GM18505 (cell line): ENCODE results near the gene SPTBN5.

Experiments
- ATAC-seq: cut with Tn5 transposase; IDR thresholded peaks from one replicate; pipeline ENCODE4 v1.9.1; 2021; ENCODE audit not compliant: unreplicated experiment
- POLR2A ChIP-seq: IDR thresholded peaks from 4 replicates; pipeline ENCODE4 v1.6.1; 2011; ENCODE audit warnings: borderline replicate concordance; ENCODE audit not compliant: insufficient read depth, insufficient read length; ENCODE audit errors: extremely low read depth

The SPTBN5 gene

DNA sequence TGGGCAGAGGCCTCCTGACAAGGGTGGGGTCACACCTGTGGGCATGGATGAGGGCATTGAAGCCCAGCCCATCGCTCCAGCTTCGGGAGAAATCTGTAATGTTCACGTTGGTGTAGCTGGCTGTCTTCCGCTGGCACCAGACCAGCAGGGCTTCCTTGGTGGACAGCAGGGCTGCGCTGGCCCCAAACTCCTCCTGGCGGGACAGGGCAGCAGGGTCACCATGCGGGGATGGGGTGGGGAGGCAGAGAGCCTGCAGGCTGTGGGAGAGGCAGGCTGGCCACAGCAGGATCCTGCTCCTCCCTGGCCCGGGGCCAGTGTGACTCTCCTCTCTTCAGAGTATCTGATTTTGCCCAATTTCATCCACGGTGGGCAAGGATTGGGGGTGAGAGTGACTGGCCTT, 6.0 kb downstream of the SPTBN5 start:
- TF ChIP-seq POLR2A = no peak
- no peak for ATAC-seq

DNA sequence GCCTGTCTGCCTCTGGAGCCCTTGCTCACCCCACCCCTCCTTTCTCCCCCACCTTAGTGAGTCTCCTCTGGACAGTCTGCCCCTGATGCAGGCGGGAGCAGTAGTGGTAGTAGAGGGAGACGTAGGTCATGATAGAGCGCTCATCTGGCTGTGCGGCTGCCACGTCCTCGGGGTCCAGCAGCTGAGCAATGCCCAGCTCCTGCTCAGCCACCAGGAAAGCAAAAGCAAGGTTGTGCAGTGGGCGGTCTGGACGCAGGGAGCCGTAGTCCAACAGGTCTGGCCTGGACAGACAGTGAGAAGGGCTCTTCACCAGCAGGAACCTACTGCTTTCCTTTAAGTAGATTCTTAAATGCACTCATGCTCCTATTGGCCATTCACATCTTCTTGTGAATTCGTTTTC, 6.7 kb downstream of the SPTBN5 start:
- ATAC-seq = no peak
- no peak for TF ChIP-seq POLR2A

DNA sequence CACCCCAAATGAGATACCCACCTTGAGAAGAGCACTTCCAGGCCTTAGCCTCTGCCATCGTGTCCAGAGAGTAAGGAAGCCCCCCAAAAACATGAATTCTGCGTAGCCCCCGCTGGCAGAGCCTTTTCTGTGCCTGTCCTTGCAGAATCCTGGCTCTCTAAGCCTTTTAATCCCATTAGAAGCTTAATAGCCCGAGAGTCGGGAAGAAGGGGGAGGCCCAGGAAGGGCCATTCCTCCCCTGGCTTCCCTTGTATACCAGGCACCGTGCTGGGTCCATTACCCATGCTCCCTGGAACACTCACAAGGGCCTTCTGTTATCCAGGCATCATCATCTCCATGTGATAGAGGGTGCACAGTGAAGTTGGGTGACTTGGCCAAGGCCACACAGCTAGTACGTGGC, 7.1 kb downstream of the SPTBN5 start:
- ATAC-seq = no peak
- TF ChIP-seq POLR2A = no peak

DNA sequence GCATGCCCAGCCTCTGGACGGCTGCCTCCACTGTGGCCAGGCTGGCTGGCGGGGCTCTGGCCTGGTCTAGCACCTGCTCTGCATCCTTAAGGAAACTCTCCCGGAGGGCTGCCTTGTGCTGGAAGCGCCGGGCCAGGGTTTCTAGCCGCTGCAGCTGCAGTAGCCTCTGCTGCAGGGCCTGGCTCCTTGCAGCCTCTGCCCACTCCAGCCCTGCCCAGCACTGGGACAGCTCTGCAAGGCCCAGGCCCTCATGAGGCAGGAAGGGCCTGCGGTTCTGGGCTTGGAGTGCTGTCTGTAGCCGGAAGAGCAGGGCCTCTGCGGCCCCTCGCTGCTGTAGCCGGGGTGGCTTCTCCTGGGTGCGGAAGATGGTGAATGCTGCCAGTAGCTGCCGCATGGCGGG, 8.0 kb downstream of the SPTBN5 start:
- TF ChIP-seq POLR2A = no peak

DNA sequence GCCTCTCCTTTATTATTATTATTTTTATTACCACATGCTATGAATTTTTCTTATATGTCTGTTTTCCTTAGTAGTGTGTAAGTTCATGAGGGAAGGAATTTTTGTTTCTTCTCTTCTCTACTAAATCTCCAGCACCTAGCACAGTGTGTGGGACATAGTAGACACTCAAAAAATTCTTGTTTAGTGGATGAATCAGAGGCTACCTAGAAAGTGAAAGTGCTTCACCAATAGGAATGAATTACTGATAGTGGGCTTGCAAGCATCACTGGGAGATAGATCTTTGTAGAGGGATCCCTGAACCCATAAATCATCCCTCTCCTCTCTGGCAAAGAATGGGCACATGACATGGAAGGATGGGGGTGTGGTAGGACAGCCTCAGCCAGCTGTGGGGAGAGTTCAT, 8.5 kb downstream of the SPTBN5 start:
- ATAC-seq = no peak
- no peak for TF ChIP-seq POLR2A

More for the DNA sequence above, 8.0 kb downstream of the SPTBN5 start:
- ATAC-seq = no peak

DNA sequence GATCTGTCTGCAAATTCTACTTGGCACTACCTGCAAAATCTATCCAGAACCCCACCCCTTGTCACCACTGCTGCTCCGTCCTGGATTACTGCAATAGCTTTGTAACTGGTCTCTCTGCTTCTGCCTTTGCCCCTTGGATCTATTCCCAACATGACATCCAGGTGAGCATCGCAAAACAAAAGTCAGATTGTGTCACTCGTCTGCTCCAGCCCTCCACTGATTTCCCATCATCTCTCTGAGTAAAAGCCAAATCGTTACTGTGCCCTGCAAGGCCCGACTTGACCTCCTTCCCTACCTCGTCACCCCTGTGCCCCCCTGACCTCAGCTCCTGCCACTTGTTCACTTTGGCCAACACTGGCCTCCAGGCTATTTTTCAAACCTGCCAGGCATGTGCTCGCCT, 9.4 kb downstream of the SPTBN5 start:
- no peak for ATAC-seq

DNA sequence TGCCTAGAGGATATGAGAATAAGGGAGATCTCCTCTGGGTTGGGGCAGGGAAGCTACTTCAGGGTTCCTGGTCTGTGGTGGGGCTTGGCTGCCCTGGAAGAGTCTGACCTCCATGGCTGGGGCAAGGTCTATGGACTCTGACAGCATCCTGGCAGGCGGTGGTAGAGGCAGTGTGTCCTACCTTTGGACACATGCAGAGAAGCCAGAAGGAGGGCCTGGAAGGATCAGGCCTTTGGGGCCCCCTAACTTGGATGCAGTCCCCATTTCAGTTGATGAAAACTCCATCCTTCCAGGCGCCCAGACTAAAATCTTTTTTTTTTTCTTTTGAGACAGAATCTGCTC, 10.4 kb downstream of the SPTBN5 start:
- ATAC-seq = no peak
- no peak for TF ChIP-seq POLR2A

More for the DNA sequence above, 9.4 kb downstream of the SPTBN5 start:
- TF ChIP-seq POLR2A = no peak

DNA sequence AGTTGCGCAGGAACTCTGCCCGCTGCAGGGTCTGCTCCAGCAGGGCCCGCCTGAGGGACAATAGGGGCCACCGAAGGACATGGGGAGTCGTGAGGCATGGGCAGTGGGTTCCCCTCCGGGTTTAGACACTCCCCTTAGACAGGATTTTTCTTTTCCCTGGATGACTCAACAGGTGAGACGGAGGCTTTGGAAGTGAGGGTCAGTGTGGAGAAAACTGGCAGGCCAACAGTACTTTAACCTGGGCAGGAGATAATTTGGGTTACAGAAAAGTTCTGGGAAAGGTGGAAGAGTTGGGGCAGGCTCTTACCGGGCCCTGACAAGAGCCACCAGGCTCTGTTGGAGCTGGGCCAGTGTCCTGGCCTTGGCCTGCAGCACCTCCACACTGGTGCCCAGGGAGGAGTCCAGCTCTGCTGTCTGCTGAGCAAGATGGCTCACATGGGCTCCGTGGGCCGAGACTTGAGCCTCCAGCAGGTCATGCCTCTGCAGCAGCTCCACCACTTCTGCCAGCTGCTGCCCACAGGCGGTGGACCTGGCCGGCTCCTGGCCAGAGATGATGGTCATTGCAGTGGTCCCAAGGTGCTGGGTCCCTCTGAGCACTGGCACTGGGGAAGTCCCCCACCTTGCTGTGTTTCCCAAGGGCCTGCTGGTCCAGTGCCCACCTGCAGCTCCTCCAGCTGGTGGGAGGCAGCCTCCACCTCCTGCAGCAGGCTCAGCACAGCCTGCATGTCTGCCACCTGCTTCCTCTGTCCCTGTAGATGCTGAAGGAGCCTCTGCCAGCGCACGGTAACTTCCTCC, 11.0 kb downstream of the SPTBN5 start:
- ATAC-seq = no peak
- no peak for TF ChIP-seq POLR2A

DNA sequence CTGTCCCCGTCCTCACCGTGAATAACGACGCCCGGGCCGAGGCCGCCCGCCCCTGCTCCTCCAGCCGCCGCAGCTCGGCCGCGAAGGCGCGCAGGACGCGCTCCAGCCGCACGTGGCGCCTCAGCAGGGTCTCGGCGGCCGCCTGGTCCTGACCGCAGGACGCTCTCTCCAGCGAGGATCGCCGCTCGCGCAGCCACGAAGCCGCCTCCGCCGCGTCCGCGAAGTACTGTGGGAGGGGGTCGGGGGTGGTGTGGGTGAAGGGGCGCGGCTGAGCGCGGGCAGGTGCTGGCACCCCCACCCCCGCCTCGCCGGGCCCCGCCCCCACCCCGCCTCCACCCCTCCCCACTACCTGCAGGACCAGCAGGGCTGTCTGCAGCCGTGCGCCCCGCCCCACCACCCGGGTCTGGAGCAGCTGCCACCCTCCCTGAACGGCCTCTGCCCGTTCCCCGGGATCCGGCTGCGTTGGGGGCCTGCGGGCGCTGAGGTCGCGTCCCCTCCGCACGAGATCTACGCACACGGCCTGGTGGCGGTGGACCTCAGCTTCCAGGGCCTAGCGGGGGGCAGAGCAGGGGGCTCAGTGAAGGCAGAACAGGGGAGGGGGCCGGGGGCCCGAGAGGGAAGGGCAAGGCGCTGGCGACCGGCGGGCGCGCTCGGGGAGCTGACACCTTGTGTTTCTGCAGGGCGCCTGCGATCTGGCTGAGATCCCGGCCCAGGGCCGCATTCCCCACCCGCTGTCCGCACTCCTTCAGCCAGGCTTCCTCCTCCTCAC, 11.7 kb downstream of the SPTBN5 start:
- TF ChIP-seq POLR2A = no peak
- ATAC-seq = no peak

DNA sequence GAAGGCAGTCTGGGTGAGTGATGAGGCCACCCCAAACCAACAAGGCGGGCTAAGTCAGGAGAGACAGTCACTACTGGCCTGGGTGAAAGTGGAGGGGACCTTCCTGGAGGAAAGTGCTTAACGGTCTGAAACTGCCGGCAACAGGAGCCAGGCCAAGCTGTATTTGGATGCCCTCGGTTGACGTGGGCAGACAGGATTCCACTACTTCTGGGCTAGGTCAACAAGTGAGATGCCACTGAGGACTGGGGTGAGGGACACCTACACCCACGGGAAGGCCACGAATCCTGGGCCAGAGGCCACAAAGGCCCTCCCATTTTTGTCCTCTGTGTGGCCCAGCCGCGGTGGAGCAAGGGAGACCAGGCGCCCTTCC, 12.3 kb downstream of the SPTBN5 start:
- no peak for TF ChIP-seq POLR2A
- no peak for ATAC-seq

DNA sequence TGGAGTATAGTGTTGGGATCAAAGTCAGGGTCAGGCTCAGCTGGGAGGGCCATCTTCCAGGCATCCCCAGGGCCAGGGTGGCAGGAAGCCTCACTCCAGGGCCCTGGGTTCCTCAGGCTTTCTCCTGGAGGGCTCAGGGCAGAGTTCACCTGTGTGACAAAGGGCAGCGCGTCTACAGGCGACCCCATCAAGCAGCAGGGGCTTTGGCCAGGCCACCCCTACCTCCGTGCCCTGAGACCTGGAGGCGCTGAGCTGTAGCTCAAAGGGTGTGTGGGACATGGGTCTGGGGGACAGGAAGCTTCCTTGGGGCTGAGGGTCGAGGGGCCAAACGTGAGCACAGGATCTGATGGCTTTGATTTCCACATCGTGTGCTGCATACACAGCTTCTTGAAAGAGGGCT, 12.8 kb downstream of the SPTBN5 start:
- ATAC-seq = no peak
- TF ChIP-seq POLR2A = no peak

DNA sequence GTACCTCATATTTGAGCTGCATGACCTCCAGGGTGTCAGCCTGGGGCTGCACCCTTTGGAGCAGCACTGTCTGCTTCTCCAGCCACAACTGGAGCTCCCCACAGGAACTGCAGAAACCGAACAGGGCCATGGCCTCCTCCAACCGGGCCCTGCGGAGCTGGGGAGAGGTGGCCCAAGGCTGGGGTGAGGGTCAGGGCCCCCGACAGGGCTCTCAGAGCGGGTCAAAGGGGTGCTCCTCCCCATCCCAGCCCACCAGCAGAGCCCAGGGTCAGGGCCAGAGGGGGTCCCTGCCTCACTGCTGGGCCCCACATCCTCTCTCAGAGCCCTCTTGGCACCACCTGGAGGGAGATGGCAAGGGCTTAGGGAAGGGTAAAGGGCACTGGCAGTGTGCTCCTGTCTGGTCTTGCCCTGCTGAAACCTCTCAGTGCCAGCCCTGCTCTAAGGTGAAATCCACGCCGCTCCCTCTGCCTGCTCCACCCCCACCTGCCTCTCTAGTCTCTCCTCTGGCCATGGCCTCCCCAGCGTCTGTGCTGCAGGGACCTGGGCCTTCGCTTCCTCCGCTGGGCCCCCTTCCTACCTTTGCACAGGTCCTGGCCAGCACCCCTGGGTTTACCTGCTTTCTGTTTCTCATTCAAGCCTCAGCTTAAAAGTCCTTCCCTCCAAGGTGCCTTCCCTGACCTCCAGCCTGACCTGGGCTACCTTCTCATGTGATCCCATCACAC, 13.5 kb downstream of the SPTBN5 start:
- no peak for TF ChIP-seq POLR2A
- ATAC-seq = no peak

DNA sequence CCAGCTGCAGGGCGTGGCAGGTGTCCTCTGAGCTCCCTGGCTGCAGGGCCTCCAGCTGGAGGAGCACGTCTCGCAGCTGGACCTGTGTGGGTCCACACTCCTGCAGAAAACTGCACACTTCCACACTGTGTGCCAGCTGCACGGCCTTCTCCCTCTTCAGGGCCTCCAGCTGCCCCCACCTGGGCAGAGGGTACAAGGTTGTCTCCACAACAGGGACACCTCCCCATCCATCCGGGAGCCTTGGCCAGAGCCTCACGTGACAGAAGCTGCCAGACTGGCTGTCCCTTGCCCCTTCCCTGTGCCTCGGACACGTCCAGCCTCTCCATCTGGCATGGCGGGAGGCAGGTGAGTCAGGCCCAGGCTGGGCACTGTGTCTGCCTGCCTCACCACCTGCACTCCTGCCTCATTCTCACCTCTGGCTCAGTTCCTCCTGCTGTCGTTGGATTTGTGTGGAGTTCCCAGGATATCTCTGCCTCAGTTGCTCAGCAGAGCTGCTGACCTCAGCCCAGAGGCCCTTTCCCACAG, 14.5 kb downstream of the SPTBN5 start:
- no peak for ATAC-seq
- TF ChIP-seq POLR2A = no peak
